T-helper 2 cell (primary cell): ENCODE data around the gene SPANXC.
"Not testable (repeated sequence)": the region's sequence is repeated elsewhere in the genome, so short reads cannot be mapped to it uniquely, and the experiment has no call there.

Source experiments
- DNase-seq, 5 experiments: peaks; one replicate each; pipeline versions ENCODE4 v3.0.0 to v3.0.0-alpha.2; 2012 to 2022
- total RNA-seq, 2 donors: gene quantifications; one replicate each; lab custom pipeline; 2026; lab: John Stamatoyannopoulos, UW

The SPANXC gene
- 0 reads per million in 2 donors for total RNA-seq

- not testable (repeated sequence) for DNase-seq
Observed at GRCh38 chrX:141242417-141242816, at the start of gene SPANXC. SPANXC (minus strand) TSS chrX:141242517; CDS start chrX:141242457, 60 bp downstream.

DNA sequence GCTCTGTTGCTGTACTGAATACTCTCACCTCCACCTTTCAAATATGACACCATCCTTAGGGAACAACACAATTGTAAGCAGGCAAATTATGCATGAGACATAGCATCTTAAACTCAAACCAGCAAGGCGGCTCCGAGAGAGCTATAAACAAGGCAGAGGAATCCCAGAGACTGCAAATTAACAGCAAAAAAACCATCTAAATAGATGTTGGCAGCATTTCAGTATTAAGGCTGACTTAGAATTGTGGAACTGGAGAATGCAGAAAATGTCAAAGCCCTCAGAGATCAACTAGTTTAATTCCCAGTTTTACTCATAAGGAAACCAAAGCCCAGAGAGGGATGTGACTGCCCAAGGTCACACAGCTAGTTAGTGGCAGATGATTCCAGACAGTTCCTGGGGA lies 37.2 kb upstream of the SPANXC start:
- no peak for DNase-seq

DNA sequence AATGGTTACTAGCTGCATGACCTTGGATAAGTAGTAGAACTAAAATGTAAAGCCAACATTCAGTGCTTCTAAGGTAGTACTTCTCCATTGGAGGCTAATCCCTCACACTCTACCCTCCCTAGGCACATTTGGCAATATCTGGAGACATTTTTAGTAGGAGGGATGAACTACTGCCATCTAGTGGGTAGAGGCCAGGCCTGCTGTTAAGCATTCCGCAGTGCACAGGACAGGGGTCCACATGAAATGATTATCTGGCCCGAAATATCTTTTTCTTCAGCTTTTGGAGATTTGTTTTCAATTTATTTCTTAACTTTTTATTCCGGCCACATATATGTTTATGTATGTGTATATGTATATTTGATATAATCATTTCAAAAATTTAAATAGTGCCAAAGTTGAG lies 36.0 kb upstream of the SPANXC start:
- DNase-seq: peak in 1 of 5 experiments; percentile 6

- no peak for DNase-seq
Observed at GRCh38 chrX:141258080-141258479, 15.8 kb upstream of the SPANXC start.

DNA sequence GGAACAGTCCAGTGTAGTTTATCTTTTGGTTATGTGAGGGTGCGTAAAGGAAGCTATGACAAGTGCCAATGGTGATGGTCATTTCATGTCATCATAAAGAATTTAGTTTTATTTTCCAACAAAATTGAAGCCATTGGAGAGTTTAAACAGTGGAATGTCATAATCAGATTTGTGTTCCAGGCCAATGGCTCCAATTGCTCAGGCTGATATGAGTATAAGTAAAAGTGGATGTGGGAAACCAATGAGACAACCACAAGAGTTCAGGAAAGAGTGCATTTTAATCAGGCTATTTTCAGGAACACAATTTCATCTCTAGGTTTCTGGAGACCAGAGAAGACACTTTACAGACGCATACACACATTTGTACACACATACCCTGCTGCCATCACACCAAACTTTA lies 20.7 kb downstream of the SPANXC start:
- DNase-seq: no peak

DNA sequence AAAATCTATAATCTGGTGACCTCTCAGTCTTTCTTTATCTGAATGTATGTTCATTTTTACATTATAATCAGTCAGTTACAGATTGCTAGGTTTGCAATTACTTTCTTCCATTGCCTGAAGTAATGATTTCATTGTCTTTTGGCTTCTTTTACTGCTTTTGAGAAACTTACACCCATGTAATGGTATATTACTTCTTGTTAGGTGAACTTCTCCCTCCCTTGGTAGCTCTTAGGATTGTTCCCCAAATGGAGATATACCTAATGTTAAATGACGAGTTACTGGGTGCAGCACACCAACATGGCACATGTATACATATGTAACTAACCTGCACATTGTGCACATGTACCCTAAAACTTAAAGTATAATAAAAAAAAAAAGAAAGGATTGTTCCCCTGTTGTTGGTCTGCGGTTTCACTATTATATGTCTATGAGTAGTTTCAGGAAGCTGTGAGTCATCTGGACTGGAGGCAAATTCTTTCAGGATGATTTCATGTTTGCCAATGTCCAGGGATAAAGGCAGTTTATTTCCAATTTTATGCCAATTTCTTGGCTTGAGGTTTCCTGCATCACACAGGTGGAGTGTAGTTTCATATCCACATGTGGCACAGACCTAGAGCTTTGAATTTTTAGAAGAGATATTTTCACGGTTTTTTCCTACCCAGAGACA lies 21.8 kb downstream of the SPANXC start:
- no peak for DNase-seq

GRCh38 chrX:141214196-141214595 lies 28.1 kb downstream of the SPANXC start:
- no peak for DNase-seq

DNA sequence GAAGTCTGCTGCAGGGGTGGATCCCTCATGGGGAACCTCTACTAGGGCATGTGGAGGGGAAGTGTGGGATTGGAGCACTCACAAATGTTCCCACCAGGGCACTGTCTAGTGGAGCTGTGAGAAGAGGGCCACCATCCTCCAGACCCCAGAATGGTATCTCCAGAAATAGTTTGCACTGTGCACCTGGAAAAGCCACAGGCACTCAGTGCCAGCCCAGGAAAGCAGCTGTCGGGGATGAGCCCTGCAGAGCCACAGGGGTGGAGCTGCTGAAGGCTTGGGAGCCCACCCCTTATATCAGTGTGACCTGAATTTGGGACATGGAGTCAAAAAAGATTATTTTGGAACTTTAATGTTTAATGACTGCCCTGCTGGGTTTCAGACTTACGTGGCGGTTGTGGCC lies 40.4 kb downstream of the SPANXC start:
- DNase-seq: no peak
